Liver (tissue), 3 donors: Measurements from ENCODE around the gene NR4A1.

Source experiments
- ATF3 ChIP-seq: IDR thresholded peaks from 2 replicates; pipeline ENCODE4 v1.6.1; 2016; ENCODE audit warnings: antibody characterized with exemption
- CTCF ChIP-seq: fragments of 150-350 bp; IDR thresholded peaks from 2 replicates; pipeline ENCODE4 v1.5.1; 2017; ENCODE audit warnings: improper control_type of control experiment, low read depth, low read length; ENCODE audit not compliant: missing input control
- EGR1 ChIP-seq, 2 donors: IDR thresholded peaks; 2 replicates each; pipeline ENCODE4 v1.6.1; 2016 to 2018; ENCODE audit warnings: antibody characterized with exemption in 2 of 2, low read depth in 2 of 2
- MAX ChIP-seq: IDR thresholded peaks from 2 replicates; pipeline ENCODE4 v1.6.1; 2016; ENCODE audit warnings: antibody characterized with exemption
- REST ChIP-seq: IDR thresholded peaks from 2 replicates; pipeline ENCODE4 v1.6.1; 2016; ENCODE audit warnings: antibody characterized with exemption, mild to moderate bottlenecking
- TAF1 ChIP-seq: conservative IDR thresholded peaks from 2 replicates; pipeline ENCODE4 v1.6.1; 2016; ENCODE audit warnings: antibody characterized with exemption, mild to moderate bottlenecking
- donor health status: healthy.
- donor health status: healthy.

GRCh38 chr12:52057638-52058576 is 6.7 kb downstream of the NR4A1 start:
- no peak for TF ChIP-seq CTCF
- TF ChIP-seq MAX = no peak
- TF ChIP-seq REST = no peak
- TF ChIP-seq ATF3 = no peak
- TF ChIP-seq TAF1 = no peak
- TF ChIP-seq EGR1 (IDR thresholded peaks at IDR 0.05; ENCODE audit: low read depth in 2 of 2) = no peak
